ENCODE results near the gene MACROD1.

MACROD1 gene

DNA sequence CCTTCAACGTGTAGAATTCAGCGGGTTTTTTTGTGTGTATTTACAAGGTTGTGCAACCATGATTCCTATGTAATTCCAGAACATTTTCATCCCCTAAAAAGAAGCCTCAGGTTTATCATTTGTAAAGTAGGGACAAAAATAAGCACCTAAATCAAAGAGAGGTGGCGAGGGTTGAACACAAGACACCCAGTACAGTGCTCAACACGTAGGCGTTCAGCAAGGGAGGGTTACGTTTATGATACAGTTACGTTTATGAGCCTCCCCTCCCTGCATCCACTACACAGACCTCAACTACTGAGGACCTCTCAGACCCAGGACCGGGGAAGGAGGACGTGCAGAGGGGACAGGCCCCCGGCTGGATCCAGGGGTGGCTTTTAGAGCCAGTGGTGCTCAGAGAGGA is 85.5 kb downstream of the MACROD1 start:
- H3K27ac Mint-ChIP-seq = no peak overlapping the region
- H3K36me3 Mint-ChIP-seq = no peaks in the 10 kb centered on the region
- H3K9me3 Mint-ChIP-seq (ENCODE audit: low read depth) = no peaks in the 10 kb centered on the region
- H3K27me3 Mint-ChIP-seq = no peaks in the 10 kb centered on the region
- H3K4me3 Mint-ChIP-seq = no peak overlapping the region
- no peaks in the 10 kb centered on the region for H3K4me1 Mint-ChIP-seq (ENCODE audit: low read depth)

DNA sequence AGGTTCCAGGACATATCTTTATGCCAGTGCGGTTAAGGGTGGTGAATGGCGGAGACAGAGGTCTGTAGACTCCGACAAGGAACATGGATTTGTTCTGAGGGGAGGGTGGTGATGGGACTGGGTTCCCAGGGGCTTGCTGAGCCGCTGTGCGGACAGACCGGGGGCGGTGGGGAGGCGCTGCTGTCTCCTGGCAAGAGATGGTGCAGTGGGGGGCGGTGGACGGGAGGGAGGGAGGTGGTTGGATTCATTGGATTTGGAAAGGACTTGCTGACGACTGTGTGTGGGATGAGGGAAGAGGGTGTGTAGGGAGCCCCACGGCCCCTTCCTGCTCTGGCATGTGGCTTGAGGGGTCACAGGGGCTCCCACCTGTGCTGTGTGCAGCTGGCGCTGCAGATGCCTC is 87.0 kb downstream of the MACROD1 start:
- H3K27ac Mint-ChIP-seq = no peak overlapping the region
- H3K36me3 Mint-ChIP-seq = no peaks in the 10 kb centered on the region
- peaks cover 2% of the 10 kb centered on the region for H3K4me1 Mint-ChIP-seq (ENCODE audit: low read depth)
- H3K4me3 Mint-ChIP-seq = no peak overlapping the region
- H3K27me3 Mint-ChIP-seq = no peaks in the 10 kb centered on the region
- no peaks in the 10 kb centered on the region for H3K9me3 Mint-ChIP-seq (ENCODE audit: low read depth)

DNA sequence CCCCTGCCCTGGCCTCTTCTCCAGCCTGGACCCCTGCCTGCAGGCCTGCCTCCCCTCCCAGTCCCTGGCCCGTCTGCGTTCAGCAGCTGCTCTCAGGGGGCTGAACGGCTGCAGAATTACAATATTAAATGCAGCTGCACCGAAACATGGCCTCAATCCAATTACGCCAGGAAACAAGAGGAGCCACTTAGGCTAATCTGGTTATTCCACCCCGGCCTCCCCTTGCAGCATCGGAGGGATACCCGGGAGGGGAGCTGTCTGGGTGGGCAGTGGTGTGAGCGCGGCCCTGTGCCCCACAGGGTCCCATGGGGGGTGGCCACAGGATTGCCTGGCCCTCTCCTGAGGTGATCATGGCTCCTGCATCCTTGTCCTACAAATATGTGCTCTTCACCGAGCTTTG is 87.6 kb downstream of the MACROD1 start:
- no peak overlapping the region for H3K27ac Mint-ChIP-seq
- no peaks in the 10 kb centered on the region for H3K9me3 Mint-ChIP-seq (ENCODE audit: low read depth)
- H3K4me1 Mint-ChIP-seq (ENCODE audit: low read depth) = peaks cover 2% of the 10 kb centered on the region
- H3K36me3 Mint-ChIP-seq = no peaks in the 10 kb centered on the region
- no peaks in the 10 kb centered on the region for H3K27me3 Mint-ChIP-seq
- no peak overlapping the region for H3K4me3 Mint-ChIP-seq

DNA sequence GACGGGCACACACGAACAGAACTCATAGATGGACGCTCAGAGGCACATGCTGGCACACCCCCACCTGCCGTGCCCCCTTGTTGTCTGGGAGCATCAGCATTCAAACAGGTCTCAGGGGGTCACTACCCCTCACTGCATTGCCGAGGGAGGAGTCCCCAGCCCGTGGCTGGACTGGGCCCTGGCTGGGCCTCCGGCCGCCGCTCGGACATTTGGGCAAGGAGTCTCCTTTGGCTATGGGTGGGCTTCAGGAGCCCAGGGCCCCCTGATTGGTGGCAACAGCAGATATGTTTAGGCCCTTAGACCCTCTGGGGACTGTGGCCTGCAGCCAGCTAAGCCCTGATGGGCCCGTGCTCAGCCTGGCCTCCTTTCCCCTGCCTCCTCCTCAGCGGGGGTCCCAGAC is 88.3 kb downstream of the MACROD1 start:
- Mint-ChIP-seq H3K27me3 (no peaks in the 10 kb centered on the region), H3K27ac (no peak overlapping the region), H3K4me1 (ENCODE audit: low read depth) (peaks cover 2% of the 10 kb centered on the region), H3K36me3 (no peaks in the 10 kb centered on the region), H3K4me3 (no peak overlapping the region), H3K9me3 (ENCODE audit: low read depth) (no peaks in the 10 kb centered on the region)

DNA sequence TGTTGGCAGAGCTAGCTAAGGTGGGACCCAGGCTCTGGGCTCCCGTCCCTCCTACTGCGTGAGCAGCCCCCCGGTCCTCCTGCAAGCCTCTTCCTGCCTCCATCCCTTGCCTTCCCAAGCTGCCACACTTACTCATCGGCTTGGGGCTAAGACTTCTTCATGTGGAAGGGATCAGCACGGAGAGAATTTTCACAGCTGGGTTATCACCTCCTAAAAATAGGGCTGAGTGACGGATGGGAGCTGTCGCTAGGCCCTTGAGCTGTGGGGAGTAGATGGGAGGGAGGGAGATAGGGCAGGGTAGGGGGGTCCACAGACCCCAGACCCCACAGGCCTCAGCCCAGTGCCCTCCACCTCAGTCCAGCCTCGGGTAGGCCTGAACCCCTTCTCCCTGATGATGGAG is 89.2 kb downstream of the MACROD1 start:
- H3K4me1 Mint-ChIP-seq (ENCODE audit: low read depth) = peaks cover 2% of the 10 kb centered on the region
- no peaks in the 10 kb centered on the region for H3K36me3 Mint-ChIP-seq
- no peak overlapping the region for H3K27ac Mint-ChIP-seq
- no peak overlapping the region for H3K4me3 Mint-ChIP-seq
- H3K9me3 Mint-ChIP-seq (ENCODE audit: low read depth) = no peaks in the 10 kb centered on the region
- H3K27me3 Mint-ChIP-seq = no peaks in the 10 kb centered on the region

DNA sequence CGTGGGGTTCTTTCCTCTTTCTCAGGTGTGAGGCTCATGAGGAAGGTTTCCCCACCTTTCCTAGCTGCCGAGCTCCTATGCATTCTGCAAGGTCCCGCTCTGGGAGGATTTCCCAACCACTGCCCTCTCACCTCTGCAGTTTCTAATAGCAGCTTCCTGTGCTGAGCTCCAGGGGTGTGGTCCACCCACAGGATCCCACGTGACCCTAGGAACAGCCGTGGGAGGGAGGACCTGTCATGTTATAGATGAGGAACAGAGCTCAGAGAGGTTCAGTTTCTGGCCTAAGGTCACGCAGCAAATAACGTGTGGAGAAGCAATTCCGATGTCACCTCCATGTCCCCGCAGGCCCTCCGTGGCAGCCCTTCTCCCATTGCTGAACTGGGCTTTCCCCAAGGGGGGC is 91.7 kb downstream of the MACROD1 start:
- Mint-ChIP-seq H3K4me1 (ENCODE audit: low read depth) (peaks cover 2% of the 10 kb centered on the region), H3K36me3 (no peaks in the 10 kb centered on the region), H3K9me3 (ENCODE audit: low read depth) (no peaks in the 10 kb centered on the region), H3K4me3 (no peak overlapping the region), H3K27me3 (no peaks in the 10 kb centered on the region), H3K27ac (no peak overlapping the region)

DNA sequence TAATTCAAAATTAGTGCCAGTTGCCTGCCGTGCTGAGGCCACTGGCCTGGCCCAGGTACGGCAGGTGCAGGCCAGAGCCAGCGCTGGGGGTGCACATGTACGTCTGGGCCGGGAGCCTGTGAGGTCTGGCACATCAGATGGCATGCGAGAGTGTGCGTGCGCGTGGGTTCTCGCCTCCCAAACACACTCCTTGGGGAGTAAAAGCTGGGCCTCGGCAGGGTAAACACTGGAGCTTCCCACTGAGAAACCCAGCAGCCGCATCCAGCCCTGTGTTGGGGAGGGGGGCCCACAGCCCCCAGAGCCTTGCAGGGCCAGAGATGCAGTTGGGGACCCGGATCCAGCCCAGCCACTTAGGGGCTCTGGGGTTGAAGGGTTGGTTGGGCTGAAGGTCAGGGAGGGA is 92.4 kb downstream of the MACROD1 start:
- H3K36me3 Mint-ChIP-seq = no peaks in the 10 kb centered on the region
- no peak overlapping the region for H3K4me3 Mint-ChIP-seq
- no peaks in the 10 kb centered on the region for H3K9me3 Mint-ChIP-seq (ENCODE audit: low read depth)
- H3K4me1 Mint-ChIP-seq (ENCODE audit: low read depth) = peaks cover 2% of the 10 kb centered on the region
- H3K27ac Mint-ChIP-seq = no peak overlapping the region
- no peaks in the 10 kb centered on the region for H3K27me3 Mint-ChIP-seq

DNA sequence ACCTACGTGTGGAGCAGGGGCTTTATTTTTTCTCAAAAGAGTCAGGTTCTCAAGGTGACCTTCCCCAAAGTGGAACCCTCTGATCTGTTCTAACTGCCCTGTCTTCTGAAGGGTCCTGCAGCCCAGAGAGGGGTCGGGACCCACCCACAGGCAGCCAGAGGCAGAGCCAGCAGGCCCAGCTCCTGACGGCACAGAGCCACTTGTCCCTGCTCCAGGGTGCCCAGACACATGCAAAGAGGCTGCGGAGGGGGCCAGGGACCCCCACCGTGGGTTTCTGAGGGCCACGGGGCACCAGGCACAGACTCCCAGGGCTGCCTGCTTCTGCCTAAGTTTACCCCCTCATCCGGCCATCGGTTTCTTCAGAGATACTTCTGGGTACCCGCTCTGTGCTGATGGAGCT is 93.0 kb downstream of the MACROD1 start:
- H3K27ac Mint-ChIP-seq = no peak overlapping the region
- H3K9me3 Mint-ChIP-seq (ENCODE audit: low read depth) = no peaks in the 10 kb centered on the region
- H3K4me3 Mint-ChIP-seq = no peak overlapping the region
- H3K27me3 Mint-ChIP-seq = no peaks in the 10 kb centered on the region
- no peaks in the 10 kb centered on the region for H3K36me3 Mint-ChIP-seq
- peaks cover 3% of the 10 kb centered on the region for H3K4me1 Mint-ChIP-seq (ENCODE audit: low read depth)

DNA sequence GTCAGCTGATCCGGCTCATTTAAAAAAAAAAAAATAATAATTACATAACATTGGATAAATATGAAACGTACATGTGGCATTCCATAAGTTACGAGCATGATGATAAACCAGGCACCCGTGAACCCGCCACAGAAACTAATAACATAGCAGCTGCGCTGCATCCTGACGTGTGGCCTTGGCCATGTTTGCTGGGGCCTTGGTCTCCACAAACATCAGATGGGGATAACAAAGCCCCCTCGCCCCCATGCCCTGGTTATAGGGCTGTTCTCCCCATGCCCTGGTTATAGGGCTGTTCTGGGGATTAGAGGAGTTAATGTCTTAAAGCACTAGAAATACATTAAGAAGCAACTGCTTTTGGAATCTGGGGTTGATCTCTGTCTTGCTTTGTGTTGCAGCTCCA is 93.5 kb downstream of the MACROD1 start:
- H3K4me1 Mint-ChIP-seq (ENCODE audit: low read depth) = peaks cover 5% of the 10 kb centered on the region
- no peak overlapping the region for H3K4me3 Mint-ChIP-seq
- H3K9me3 Mint-ChIP-seq (ENCODE audit: low read depth) = no peaks in the 10 kb centered on the region
- H3K27ac Mint-ChIP-seq = no peak overlapping the region
- no peaks in the 10 kb centered on the region for H3K27me3 Mint-ChIP-seq
- H3K36me3 Mint-ChIP-seq = no peaks in the 10 kb centered on the region

DNA sequence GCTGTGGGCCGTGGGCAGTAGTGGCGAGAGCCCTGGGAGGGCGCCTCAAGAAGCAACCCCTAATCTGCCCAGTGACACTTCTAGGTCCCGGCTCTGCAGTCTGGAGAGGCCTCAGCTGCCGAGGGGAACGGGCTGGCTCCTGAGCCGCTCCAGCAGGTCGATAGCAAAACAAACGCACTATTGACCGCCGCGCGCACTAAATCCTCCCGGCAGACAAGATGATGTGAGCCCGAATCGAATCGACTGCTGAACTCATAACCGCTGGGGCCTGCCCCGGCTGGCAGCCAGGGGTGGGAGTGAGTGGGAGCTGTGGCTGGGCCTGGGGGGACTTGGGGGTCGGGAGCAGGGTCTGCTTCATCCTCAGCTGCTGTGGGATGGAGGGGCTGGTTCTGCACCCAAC is 94.1 kb downstream of the MACROD1 start:
- H3K4me1 Mint-ChIP-seq (ENCODE audit: low read depth) = peaks cover 5% of the 10 kb centered on the region
- H3K36me3 Mint-ChIP-seq = no peaks in the 10 kb centered on the region
- H3K9me3 Mint-ChIP-seq (ENCODE audit: low read depth) = no peaks in the 10 kb centered on the region
- no peaks in the 10 kb centered on the region for H3K27me3 Mint-ChIP-seq
- no peak overlapping the region for H3K27ac Mint-ChIP-seq
- H3K4me3 Mint-ChIP-seq = no peak overlapping the region

DNA sequence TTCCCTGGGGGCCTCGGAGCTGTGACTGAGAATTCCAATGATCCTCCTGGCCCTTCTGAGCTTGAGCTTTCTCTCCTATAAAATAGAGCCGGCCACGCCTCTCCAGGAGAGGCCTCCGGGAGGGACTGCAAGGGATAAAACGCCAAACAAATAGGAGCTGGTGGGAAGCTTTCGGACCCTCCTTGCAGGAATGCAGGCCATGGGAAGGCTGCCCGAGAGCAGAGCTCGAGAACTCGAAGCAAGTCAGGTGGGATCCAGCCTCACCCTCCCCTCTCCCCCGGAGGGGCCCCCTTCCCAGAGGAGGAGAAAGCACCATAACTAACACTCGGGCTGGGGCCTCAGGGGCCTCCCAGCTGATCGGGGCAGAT is 95.6 kb downstream of the MACROD1 start:
- no peaks in the 10 kb centered on the region for H3K9me3 Mint-ChIP-seq (ENCODE audit: low read depth)
- peaks cover 8% of the 10 kb centered on the region for H3K4me1 Mint-ChIP-seq (ENCODE audit: low read depth)
- no peaks in the 10 kb centered on the region for H3K27me3 Mint-ChIP-seq
- no peak overlapping the region for H3K27ac Mint-ChIP-seq
- H3K4me3 Mint-ChIP-seq = no peak overlapping the region
- H3K36me3 Mint-ChIP-seq = no peaks in the 10 kb centered on the region

DNA sequence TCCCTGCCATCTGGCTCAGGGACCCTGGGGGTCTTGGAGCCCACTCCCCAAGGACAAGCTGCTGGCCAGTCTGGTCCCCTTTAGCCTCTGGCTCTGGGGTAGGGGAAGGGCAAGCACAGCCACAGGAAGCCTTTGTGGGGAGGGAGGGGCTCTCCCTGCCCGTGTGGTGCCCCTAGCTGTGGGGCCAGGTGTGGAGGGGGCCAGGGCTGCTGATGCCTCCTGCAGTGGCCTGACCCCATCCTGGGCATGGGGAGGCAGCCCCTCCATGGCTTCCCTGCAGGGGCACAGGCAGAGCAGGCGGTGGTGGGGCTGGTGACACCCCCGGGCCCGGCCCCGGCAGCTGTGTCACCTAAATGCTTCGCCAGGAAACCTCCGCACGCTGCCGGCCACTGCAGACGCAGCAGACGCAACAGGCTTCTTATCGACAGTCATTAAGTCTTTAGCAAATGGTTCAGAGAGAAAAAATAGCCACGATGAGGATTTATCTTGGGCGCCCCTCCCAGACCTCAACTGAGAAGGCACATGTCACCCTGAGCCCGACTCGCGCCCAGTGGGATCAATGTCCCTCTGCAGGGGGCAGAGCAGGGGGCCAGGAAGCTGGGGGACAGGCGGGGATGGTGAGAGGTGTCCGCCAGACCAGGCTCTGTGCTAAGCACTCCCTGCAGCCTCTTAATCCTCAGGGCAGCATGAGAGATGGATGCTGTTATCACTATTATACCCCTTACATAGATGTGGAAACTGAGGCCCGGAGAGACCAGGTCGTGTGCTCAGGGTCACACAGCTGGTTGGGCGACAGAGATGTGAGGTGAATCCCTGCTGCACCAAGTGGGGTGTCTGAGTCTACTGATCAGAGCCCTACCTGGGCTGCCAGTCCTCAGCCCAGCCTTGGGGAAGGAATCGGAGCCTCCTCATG is 96.3 kb downstream of the MACROD1 start:
- Mint-ChIP-seq H3K27me3 (no peaks in the 10 kb centered on the region), H3K4me1 (ENCODE audit: low read depth) (peaks cover 8% of the 10 kb centered on the region), H3K4me3 (no peak overlapping the region), H3K27ac (no peak overlapping the region), H3K36me3 (no peaks in the 10 kb centered on the region), H3K9me3 (ENCODE audit: low read depth) (no peaks in the 10 kb centered on the region)

DNA sequence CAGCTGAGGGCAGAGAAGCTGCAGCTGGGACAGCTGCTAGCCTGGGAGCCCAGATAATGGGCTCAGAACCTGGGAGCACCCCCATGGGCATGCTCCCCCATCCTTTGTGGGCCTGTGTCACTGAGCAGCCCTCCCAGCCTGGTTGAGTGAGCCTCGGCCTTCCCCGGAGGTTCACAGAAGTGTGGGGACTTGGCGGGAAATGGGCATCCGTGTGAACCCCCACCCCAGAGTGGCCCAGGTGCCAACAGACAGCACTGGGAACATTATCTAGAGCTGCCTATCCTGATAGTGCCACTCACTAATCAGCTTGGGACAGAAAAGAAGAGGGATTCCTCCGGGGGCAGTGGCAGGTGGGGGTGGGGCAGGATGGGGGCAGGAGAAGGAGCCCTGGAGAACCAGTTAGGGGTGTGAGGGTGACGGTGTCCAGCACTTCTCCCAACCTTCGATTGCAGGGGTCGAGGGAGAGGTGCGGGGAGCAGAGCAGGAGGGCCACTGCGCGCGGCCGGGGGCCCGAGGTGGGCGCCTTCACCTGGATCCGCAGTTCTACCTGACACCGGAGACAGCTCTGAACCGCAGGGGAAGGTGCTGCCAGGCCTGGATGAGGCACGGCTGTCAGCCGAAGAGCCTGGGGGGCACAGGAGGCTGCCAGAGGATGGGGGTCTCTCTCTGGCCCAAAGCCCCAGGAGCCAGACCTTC is 97.1 kb downstream of the MACROD1 start:
- Mint-ChIP-seq H3K4me1 (ENCODE audit: low read depth) (peaks cover 7% of the 10 kb centered on the region), H3K27ac (no peak overlapping the region), H3K4me3 (no peak overlapping the region), H3K27me3 (no peaks in the 10 kb centered on the region), H3K9me3 (ENCODE audit: low read depth) (no peaks in the 10 kb centered on the region), H3K36me3 (no peaks in the 10 kb centered on the region)

DNA sequence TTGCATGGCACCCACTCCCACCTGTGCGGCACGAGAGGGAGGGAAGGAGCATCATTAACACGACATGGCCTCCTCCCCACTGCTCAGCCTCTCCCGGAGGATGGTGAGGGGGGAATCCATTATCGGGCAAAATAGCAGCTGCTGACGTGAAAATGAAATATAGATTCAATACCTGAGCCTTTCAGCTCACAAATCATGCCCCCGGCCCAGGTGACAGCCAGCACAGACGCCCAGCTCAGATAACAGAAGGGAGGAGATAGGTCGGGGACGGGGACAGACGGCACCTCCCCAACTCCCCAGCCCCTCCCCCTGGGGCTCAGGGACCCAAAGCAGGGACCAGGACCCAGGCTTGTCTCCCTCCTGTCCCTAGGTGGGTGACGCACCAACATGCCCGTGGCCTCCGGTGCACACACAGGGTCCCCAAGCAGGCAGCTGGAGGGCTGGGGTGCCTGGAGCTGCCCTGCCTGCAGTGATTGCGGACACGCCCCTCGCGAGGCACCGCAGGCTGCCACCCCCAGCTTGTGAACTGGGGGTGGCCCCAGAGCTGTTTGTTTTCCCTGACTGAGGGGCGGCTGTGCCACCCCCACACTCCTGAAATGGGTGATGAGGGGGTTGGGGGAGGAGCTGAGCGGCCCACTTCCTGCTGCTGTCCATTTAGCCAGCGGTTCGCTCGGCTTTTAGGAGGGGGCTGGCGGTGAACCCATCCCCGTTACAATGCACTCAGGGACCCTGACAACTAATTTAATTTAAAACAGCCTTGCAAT is 98.5 kb downstream of the MACROD1 start:
- peaks cover 7% of the 10 kb centered on the region for H3K4me1 Mint-ChIP-seq (ENCODE audit: low read depth)
- no peaks in the 10 kb centered on the region for H3K27me3 Mint-ChIP-seq
- H3K36me3 Mint-ChIP-seq = no peaks in the 10 kb centered on the region
- H3K27ac Mint-ChIP-seq = no peak overlapping the region
- no peaks in the 10 kb centered on the region for H3K9me3 Mint-ChIP-seq (ENCODE audit: low read depth)
- no peak overlapping the region for H3K4me3 Mint-ChIP-seq

DNA sequence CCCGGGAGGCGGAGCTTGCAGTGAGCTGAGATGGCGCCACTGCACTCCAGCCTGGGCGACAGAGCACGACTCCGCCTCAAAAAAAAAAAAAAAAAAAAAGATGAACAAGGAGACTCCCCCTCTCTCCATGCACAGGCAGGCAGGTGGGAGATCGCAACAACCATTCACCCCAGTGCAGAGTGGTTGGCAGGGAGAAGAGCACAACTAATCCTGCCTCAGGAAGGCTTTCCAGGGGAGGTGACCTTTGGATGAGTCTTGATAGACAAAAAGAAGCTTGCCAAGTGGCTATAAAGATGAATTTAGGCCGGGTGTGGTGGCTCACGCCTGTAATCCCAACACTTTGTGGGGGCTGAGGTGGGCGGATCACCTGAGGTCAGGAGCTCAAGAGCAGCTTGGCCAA is 100.2 kb downstream of the MACROD1 start:
- Mint-ChIP-seq H3K27ac (no peak overlapping the region), H3K36me3 (no peaks in the 10 kb centered on the region), H3K9me3 (ENCODE audit: low read depth) (no peaks in the 10 kb centered on the region), H3K4me3 (no peak overlapping the region), H3K27me3 (peaks cover 1% of the 10 kb centered on the region), H3K4me1 (ENCODE audit: low read depth) (peaks cover 12% of the 10 kb centered on the region)

Measured in activated naive CD8-positive, alpha-beta T cell (primary cell).